Osteocyte (in vitro differentiated cells): ENCODE data around the gene COMP. TPM values are rescaled to one million over a fixed set of nuclear protein-coding genes. Genes with fewer than 3 reads are reported as not detected.

Experiments used
- DNase-seq: peaks from one replicate; pipeline ENCODE4 v3.0.0; 2021; ENCODE audit warnings: mixed read lengths; ENCODE audit not compliant: unreplicated experiment; ENCODE audit errors: extremely low spot score
- H3K27ac Mint-ChIP-seq: one replicate; pipeline ENCODE4 v1.8.0; 2021; ENCODE audit warnings: mild to moderate bottlenecking, mixed read lengths; ENCODE audit not compliant: unreplicated experiment
- H3K27me3 Mint-ChIP-seq: one replicate; pipeline ENCODE4 v1.8.0; 2021; ENCODE audit warnings: mixed read lengths; ENCODE audit not compliant: unreplicated experiment
- H3K36me3 Mint-ChIP-seq: one replicate; pipeline ENCODE4 v1.8.0; 2021; ENCODE audit warnings: mixed read lengths; ENCODE audit not compliant: unreplicated experiment
- H3K4me1 Mint-ChIP-seq: one replicate; pipeline ENCODE4 v1.8.0; 2021; ENCODE audit warnings: mixed read lengths; ENCODE audit not compliant: unreplicated experiment
- H3K4me3 Mint-ChIP-seq: one replicate; pipeline ENCODE4 v1.8.0; 2021; ENCODE audit warnings: mild to moderate bottlenecking, moderate library complexity, mixed read lengths; ENCODE audit not compliant: unreplicated experiment
- H3K9me3 Mint-ChIP-seq: one replicate; pipeline ENCODE4 v1.8.0; 2021; ENCODE audit warnings: mixed read lengths; ENCODE audit not compliant: unreplicated experiment
- total RNA-seq: library from RNA; stranded (reverse); gene quantifications from 2 replicates; pipeline ENCODE4 v1.2.1, GENCODE V29; 2021
- TF ChIP-seq, protein P1 (sequence below): fragments of 200-600 bp; sonication (generic); IDR thresholded peaks from 2 replicates; pipeline ENCODE4 v1.5.0; 2021; ENCODE audit warnings: antibody characterized with exemption, mild to moderate bottlenecking, moderate library complexity

The COMP gene
- total RNA-seq, 1 donor from 2014 or later = 0.13 TPM

DNA sequence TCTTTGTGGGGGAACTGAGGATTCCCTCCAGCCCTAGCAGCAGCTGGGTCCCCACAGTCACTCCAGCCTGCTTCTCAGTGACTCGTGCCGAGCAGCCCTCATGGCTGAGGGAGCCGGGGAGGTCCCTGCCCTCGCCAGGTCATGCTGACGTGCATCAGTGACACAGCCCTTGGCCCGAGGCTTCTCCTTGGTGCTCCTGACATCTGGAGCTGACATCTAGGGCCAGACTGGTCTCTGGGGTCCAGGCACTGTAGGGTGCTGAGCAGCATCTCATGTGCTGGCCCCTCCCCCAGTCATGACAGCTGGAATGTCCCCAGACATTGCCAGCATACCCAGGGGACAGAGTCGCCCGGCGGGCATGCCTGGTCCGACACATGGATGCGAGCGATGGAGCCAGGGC is 14.4 kb downstream of the COMP start:
- Mint-ChIP-seq H3K27ac (no peak overlapping the region), H3K4me1 (peaks cover 6% of the 10 kb centered on the region), H3K27me3 (no peaks in the 10 kb centered on the region), H3K4me3 (no peak overlapping the region), H3K9me3 (no peaks in the 10 kb centered on the region), H3K36me3 (no peaks in the 10 kb centered on the region)
- TF ChIP-seq, protein P1, sequence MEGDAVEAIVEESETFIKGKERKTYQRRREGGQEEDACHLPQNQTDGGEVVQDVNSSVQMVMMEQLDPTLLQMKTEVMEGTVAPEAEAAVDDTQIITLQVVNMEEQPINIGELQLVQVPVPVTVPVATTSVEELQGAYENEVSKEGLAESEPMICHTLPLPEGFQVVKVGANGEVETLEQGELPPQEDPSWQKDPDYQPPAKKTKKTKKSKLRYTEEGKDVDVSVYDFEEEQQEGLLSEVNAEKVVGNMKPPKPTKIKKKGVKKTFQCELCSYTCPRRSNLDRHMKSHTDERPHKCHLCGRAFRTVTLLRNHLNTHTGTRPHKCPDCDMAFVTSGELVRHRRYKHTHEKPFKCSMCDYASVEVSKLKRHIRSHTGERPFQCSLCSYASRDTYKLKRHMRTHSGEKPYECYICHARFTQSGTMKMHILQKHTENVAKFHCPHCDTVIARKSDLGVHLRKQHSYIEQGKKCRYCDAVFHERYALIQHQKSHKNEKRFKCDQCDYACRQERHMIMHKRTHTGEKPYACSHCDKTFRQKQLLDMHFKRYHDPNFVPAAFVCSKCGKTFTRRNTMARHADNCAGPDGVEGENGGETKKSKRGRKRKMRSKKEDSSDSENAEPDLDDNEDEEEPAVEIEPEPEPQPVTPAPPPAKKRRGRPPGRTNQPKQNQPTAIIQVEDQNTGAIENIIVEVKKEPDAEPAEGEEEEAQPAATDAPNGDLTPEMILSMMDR = no peak
- no peak for DNase-seq

DNA sequence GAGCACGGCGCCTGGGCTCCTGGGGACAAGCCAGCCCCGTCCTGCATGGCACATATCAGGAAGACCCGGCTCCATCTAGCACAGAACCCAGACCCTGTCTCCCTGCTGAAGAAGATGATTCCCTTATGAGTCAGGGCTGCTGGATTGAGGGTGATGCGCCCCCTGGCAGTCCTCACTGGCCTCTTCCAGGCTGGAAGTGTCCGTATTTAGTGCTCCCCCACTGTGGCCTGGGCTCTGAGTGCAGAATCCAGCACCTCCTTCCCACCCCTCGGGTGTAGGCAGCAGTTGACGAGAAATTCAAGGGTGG is 14.9 kb downstream of the COMP start:
- H3K36me3 Mint-ChIP-seq = no peaks in the 10 kb centered on the region

DNA sequence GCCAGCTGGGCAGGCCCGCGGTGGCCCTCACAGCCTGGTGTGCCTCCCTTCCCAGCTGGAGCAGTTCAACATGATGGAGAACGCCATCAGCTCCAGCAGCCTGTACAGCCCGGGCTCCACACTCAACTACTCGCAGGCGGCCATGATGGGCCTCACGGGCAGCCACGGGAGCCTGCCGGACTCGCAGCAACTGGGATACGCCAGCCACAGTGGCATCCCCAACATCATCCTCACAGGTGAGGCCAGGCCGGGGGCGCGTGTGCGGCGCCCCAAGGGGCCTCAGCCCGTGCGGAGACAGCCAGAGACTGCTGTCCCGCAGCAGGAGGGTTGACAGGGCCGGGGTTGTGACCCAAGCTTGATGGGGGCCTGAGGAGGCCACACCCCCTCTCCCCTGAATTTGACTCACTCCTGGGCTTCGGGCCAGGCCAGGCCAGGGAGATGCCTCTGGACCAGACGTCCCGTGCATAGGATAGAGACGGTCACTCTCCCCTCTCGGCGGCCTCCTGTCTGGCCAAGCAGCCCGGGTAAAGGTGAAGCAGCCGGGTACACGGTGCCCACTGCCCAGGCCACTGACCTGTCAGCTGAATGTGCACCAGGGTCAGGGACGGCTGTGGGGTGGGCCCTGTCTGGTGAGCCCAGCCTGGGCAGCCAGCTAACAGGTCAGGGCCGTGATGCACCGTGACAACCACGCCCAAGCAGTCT is 15.4 kb downstream of the COMP start:
- peaks cover 6% of the 10 kb centered on the region for H3K4me1 Mint-ChIP-seq
- no peaks in the 10 kb centered on the region for H3K36me3 Mint-ChIP-seq
- H3K27me3 Mint-ChIP-seq = no peaks in the 10 kb centered on the region
- TF ChIP-seq, protein P1 = no peak
- no peak overlapping the region for H3K4me3 Mint-ChIP-seq
- no peak overlapping the region for H3K27ac Mint-ChIP-seq
- no peak for DNase-seq
- H3K9me3 Mint-ChIP-seq = no peaks in the 10 kb centered on the region

More for the DNA sequence above, 14.9 kb downstream of the COMP start:
- TF ChIP-seq, protein P1 = peak; percentile 26
- H3K4me3 Mint-ChIP-seq = no peak overlapping the region
- no peak for DNase-seq
- no peaks in the 10 kb centered on the region for H3K27me3 Mint-ChIP-seq
- H3K4me1 Mint-ChIP-seq = peaks cover 6% of the 10 kb centered on the region
- no peak overlapping the region for H3K27ac Mint-ChIP-seq
- H3K9me3 Mint-ChIP-seq = no peaks in the 10 kb centered on the region

DNA sequence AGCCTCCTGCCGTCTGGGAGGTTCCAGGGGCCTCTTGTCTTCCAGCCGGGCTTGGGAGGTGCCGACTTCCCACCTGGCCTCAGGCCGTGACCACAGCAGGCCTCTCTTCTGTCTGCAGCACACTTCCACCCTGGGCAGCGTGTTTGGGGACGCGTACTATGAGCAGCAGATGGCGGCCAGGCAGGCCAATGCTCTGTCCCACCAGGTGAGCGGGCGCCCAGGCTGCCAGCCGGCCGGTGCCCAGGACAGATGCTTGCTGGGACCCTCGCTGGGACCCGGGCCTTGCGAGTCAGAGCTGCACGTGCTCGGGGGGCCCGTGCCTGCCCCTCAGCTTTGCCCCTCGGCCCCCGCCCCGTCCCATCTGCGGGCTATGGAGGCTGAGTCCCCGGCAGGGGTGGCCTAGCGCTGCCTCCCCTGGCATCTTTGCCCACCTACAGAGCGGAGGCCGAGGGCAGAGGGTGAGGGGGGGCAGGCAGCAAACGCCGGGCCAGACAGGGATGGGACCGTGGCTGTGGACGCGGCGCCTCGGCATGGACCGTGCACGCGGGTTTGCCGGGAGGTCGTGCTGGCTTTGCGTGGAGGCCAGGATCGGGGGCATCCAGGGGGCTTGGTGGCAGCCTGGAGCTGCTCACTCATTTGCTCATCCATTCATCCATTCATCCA is 16.2 kb downstream of the COMP start:
- H3K4me3 Mint-ChIP-seq = no peak overlapping the region
- H3K9me3 Mint-ChIP-seq = no peaks in the 10 kb centered on the region
- no peaks in the 10 kb centered on the region for H3K27me3 Mint-ChIP-seq
- DNase-seq = no peak
- H3K4me1 Mint-ChIP-seq = peaks cover 6% of the 10 kb centered on the region
- TF ChIP-seq, protein P1 = no peak
- no peak overlapping the region for H3K27ac Mint-ChIP-seq
- H3K36me3 Mint-ChIP-seq = no peaks in the 10 kb centered on the region

DNA sequence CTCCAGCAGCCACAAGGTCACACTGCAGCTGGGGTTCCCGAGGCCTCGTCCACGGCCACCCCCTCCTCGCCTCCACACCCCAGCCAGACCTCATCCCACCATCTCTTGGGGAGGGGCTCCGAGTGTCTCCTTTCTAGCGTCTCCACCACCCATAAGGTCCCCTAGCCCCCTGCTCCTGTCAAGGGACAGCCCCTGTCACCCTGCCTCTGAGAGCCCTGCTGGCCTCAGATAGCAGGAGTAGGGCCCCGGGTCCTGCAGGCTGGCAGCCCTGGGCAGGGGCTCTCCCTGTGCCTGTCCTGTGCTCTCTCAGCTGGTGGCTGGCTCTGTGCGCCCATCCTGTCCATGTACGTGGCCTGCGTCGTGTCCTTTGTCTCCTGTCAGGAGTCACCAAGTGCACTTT is 17.0 kb downstream of the COMP start:
- H3K4me3 Mint-ChIP-seq = no peak overlapping the region
- peaks cover 6% of the 10 kb centered on the region for H3K4me1 Mint-ChIP-seq
- no peak for DNase-seq
- H3K27ac Mint-ChIP-seq = no peak overlapping the region
- H3K27me3 Mint-ChIP-seq = no peaks in the 10 kb centered on the region
- H3K36me3 Mint-ChIP-seq = no peaks in the 10 kb centered on the region
- TF ChIP-seq, protein P1 = no peak
- no peaks in the 10 kb centered on the region for H3K9me3 Mint-ChIP-seq
